RPMI7951 (cell line): ENCODE measurements around the gene NME2. TPM values are rescaled to one million over a fixed set of nuclear protein-coding genes. Genes with fewer than 3 reads are reported as not detected.
"Not testable (repeated sequence)": the region's sequence is repeated elsewhere in the genome, so short reads cannot be mapped to it uniquely, and the experiment has no call there.

Experiments
- DNase-seq: peaks from one replicate; pipeline ENCODE4 v3.0.0-alpha.2; 2012; ENCODE audit warnings: low read depth
- total RNA-seq: library from RNA; depleted of rRNA; stranded (reverse); fragments of >200 nt; shearing (Covaris generic); gene quantifications from 2 replicates; pipeline ENCODE4 v1.2.3, GENCODE V29; 2014; rRNA removed

The NME2 gene
- total RNA-seq = 449 and 657 TPM in 2 replicates

DNA sequence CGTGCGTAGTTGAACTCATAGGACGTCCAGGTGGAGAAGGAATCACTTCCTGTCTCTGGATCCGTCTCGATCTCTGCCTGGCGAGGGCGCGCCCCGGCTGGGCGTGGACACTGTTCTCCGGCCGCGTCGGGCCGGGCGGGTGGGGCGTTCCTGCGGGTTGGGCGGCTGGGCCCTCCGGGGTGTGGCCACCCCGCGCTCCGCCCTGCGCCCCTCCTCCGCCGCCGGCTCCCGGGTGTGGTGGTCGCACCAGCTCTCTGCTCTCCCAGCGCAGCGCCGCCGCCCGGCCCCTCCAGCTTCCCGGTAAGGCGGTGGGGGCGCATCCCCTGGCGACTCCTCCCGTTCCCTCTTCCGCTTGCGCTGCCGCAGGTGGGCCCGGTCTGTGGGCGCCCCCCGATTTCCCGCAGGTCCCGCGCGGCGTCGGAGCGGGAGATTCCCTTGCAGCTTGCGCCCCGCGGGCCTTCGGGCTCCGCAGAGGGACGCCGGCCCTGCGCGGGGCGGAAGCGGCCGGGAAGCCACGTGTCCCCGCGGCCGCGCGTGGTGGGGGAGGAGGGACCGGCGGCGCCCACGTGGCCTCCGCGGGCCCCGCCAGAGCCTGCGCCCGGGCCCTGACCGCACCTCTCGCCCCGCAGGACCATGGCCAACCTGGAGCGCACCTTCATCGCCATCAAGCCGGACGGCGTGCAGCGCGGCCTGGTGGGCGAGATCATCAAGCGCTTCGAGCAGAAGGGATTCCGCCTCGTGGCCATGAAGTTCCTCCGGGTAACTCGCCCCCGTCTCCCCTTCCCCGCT, at the start of gene NME2:
NME2 (plus strand) TSS at position 214 of the 789 bp plus-strand sequence; CDS start at position 634, 420 bp downstream.
- DNase-seq = peak; percentile 82

DNA sequence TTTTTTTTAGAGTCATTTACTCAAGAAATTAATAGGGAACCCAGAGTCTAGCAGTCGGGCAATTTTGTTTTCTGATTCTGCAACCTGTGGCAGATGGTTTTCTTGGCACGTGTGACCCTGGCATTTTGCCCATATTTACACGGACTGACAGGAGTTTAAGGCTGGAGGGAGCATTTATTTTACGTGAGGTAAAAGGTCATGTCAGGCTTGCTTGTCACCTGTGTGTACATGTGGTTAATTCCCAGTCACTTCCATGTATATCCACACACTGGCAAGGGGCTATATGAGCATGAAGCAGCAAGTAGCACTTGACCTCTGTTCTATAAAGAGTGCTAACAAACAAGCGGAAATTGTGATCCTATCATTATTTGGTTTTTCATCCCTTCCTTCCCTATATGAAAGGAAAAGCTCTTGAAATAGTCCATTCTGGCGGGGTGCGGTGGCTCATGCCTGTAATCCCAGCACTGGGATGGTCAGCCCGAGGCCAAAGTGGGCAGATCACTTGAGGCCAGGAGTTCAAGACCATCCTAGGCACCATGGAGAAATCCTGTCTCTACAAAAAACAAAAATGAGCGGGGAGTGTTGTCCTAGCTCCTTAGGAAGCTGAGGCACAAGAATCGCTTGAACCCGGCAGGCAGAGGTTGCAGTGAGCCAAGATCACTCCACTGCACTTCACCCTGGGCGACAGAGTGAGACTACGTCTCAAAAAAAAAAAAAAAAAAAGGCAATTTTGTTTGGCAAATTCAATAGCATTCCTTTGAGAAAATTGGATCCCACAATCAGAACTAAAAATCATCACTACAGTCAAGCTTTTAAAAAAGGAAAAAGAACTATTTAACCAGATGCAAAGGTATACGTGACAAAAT, 47.6 kb upstream of the NME2 start:
- no peak for DNase-seq

DNA sequence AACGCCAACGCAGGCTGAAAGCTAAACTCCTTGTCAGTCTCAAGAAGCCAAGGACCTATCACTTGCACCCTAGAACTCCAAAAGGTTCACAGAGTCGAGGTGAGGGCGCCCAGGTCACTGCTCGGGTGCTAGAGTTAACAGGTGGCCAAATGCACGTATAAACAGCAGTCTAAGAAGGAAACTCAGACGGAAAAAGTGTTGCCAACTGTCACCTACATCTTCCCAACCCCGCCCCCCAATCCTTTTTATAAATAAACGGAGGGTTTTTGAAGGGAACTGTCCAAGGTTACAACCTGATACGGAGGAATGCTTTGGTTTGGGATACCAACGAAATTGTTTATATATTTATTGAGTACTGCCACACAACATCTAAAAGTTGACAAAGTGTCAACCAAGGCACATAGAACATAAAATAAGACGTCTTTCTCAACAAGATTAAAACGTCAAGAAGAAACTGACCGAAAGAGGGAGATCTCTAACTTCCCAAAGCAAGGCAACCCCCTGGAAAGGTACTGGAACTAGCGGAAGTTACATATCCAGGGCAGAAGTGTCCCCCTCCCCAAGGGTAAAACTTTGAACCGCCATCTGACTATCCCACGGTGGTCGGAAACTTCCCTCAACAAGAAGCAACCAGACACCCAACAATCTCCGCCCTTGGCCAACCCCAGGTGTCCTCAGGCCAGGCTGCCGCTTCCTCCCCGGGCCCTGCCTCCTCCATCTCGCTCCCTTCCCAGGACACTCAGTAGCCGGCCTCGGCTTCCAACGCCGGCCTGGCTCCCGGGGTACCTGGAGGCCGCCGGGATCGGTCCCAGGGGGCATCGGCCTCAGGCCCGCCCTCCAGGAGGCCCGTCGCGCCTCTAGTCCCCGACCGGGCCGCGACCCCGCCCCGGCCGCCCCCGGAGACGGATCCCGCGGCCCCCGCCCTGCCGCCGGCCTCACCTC, 46.5 kb upstream of the NME2 start:
- DNase-seq = peak; percentile 42

DNA sequence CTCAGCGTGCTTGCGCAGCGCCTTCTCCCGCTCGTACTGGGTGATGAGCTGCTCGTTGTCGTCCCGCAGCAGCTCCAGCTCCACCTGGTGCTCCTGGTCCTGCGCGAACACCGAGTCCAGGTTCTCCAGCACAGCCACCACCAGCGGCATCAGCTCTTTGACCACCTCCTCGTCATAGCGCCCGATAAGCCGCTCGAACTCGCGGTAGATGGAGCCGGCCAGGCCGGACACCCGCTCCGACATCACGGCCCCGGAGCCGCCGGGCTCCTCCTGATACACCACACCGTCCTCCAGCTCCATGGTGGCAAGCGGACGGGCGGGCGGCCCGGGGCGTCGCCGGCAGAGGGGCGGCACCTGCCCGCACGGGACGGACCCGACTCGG, 45.9 kb upstream of the NME2 start:
- no peak for DNase-seq

DNA sequence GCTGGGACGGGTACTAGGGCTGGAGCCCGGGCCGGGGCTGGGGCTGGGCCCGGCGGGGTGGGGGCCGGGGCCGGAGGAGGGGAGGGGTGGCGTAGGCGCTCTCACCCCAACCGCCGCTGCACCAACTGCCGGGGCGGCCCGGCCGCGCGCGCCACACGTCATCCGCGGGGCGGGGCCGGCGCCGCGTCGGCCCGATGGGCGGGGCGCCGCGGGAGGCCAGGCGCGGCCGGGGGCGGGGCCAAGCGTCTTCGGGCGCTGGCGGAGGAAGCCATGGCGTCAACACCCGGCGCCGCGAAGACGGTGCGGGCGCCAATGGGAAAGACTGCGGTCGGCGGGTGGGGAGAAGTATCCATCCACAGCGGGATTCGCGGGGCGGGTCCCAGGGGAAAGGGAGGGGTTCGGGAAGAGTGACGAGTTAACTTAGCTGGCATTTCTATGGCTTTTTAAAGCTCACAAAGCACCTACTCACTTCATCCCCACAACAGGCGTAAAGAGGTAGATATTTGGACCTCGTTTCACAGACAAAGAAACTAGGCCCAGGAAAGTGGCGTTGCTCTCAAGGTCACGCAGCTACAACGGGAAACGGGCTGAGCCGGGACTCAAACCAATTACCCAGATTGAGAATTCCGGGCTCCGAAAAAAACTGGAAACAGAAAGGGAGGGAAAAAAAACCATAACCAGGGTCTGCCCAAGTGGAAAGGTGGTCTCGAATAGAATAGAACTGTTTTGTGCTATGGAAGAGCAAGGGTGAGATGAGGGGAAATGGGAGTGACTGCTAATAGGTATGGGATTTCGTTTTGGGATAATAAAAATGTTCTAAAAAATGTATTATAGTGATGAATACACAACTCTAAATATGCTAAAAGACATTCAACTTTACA, 45.2 kb upstream of the NME2 start, which contains the start of gene SPAG9:
SPAG9 (minus strand) TSS at position 130 of the 881 bp plus-strand sequence. CDS start 212 bp downstream, outside the sequence.
- DNase-seq = peak; percentile 93

DNA sequence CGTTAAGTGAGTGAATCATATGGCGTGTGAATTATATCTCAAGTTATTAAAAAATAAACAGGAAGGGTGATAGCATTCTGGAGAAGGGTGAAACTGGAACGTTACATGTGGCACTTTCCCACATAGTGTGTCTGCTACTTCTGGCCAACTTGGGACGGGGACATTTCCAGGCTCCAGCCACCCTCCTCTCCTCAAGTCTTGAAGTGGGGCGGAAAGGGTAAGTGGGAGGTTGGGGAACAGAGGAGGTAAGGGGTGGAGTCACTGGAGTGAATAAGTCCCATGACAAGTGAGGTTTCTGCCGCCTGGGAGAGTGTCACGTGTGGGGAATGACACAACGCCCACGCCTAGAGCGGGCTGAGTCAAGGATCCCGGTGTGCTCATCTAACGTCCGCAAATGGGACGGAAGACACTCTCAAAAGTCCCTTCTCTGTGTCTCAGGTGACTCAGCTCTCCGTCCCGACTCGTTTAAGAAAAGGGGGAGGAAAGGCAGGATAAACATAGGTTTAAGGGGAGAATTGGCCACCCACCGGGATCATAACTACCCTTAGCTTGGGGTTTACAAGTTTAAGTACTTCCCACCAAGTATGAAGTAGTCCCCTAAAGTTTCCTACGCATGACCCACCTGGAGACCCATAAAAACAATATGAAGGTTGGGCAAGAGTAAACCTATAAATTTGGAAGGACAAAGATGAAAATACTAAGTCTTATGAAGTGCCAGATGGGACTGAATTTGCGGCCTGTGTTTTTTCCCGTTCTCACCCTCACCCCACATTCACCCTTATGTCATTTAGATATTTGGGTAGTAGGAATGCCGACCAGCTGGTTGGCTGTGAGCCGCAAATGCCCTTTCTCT, 44.4 kb upstream of the NME2 start:
- peak; percentile 92 for DNase-seq

DNA sequence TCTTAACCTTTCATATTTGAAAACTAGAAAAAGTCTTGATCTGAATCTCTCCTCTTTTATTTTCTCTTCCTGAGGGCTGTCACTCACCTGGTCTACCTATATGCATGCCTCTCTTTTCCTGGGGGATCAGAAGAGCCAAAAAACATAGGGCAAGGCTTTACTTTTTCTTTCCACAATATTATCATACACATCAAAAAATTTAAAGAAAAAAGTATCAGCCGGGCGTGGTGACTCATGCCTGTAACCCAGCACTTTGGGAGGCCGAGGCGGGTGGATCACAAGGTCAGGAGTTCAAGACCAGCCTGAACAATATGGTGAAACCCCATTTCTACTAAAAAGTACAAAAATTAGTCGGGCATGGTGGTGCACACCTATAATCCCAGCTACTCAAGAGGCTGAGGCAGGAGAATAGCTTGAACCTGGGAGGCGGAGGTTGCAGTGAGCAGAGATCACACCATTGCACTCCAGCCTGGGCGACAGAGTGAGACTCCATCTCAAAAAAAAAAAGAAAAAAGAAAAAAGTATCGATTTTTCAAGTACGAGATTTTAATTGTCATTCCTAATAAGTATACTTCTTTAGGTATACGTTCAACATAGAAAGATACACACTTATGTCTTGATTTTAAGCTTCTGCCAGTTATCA, 43.6 kb upstream of the NME2 start:
- DNase-seq = not testable (repeated sequence)

DNA sequence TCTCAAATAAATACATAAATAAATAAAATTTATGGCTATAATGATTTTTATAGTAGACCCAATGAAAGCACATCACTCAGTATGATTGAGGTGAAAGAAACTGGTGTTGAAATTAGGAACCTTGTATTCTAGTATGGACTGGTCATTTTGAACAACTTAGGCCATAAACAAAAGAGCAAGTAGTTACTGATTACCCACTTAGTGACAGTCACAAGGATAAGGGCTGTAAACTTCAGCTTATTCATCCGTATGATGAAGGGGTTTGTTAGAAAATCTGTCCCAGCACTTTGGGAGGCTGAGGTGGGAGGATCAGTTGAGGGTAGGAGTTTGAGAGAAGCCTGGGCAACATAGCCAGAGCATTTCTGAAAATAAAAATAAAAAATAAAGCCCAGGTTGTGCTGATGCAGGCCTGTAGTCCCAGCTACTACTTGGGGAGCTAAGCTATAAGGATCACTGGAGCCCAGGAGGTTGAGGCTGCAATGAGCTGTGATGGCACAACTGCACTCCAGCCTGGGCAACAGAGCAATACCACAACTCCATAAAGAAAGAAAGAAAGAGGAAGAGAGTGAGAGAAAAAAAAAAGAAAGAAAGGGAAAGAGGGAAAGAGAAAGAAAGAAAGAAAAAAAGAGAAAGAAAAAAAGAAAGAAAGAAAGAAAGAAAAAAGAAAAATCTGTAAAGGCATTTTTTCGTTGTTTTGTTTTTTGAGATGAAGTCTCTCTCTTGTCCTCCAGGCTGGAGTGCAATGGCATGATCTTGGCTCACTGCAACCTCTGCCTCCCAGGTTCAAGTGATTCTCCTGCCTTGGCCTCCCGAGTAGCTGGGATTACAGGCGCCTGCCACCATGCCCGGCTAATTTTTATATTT, 41.3 kb upstream of the NME2 start:
- no peak for DNase-seq

DNA sequence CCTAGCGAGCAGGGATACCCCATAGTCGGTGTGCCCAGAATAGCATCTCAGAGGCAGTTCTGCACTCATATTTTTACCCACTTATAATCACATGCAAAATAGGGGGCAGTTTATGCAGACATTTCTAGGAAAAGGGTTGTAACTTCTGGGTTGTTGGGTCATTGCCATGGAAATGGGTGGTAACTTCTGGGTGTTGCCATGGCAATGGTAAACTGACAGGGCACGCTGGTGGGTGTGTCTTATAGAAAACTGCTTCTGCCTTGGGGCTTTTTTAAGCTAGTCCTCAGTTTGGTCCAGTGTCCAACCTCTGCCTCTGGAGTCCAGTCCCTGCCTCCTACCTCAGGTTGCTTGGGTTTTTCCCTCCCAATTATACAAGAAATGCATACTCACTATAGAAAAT, 38.1 kb upstream of the NME2 start:
- peak; percentile 36 for DNase-seq

DNA sequence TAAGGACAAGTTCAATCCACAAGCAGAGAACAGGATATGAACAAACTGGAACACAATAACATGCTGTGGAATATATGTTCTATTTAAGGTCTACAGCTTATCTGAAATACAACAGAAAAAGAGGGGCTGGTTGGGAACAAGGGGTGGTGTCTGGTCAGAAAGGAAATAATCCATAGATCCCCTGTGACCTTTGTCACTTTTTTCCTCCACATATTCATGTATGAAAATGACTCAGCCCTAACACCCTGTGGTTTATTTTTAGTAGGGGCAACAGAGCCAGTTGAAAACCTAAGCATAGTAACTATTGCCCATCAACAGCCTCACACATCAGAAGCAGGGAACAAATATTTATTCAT, 33.3 kb upstream of the NME2 start:
- no peak for DNase-seq

DNA sequence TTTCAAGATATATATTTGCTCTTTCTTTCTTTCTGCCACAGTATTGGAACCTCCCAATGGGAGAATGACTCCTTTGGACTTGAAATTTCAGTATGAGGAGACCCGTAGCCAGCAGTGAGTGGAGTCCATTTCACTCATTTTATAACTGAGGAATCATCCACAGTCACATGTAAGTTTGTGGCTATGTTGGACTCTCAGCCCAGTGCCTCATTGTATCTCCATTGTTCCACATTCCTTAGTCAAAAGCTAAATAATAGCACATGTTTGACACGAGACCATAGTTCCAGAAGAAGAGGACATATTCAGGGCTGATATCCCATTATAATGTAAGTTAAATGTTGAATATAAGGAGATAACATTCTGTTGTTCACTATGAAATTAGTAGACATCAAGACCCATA, 32.8 kb upstream of the NME2 start:
- DNase-seq = no peak

DNA sequence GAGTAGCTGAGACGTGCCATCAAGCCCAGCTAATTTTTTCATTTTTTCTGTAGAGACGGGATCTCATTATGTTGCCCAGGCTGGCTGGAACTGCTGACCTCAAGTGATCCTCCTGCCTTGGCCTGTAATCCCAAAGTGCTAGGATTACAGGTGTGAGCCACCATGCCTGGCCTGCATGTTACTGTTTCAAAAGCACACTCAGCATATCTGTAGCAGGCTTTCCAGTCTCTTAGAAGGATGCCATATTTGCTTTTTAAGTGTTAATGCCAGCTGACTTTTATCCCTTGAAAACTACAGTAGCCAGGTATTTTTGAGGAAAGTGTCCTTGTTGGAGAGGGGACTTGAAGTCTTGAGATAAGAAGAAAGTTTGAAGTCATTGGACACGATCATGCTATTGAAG, 30.3 kb upstream of the NME2 start:
- no peak for DNase-seq

DNA sequence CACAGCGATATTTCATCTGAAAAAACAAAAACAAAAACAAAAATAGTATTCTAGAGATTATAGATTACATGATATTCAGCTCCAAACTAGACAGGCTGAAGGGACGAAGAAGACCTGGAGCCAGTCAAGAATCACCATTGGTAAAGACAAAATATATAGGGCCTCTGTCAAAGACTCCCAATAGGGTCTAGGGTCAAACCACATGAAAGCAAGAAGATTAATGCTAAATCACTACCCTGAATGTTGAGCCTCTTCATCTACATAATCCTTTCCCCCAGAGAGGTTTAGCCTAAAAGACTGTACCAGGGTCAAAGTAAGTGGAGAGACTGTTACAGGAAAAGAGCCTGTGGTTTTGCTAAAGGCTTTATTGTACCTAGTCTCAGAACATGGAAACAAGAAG, 23.6 kb upstream of the NME2 start:
- no peak for DNase-seq

DNA sequence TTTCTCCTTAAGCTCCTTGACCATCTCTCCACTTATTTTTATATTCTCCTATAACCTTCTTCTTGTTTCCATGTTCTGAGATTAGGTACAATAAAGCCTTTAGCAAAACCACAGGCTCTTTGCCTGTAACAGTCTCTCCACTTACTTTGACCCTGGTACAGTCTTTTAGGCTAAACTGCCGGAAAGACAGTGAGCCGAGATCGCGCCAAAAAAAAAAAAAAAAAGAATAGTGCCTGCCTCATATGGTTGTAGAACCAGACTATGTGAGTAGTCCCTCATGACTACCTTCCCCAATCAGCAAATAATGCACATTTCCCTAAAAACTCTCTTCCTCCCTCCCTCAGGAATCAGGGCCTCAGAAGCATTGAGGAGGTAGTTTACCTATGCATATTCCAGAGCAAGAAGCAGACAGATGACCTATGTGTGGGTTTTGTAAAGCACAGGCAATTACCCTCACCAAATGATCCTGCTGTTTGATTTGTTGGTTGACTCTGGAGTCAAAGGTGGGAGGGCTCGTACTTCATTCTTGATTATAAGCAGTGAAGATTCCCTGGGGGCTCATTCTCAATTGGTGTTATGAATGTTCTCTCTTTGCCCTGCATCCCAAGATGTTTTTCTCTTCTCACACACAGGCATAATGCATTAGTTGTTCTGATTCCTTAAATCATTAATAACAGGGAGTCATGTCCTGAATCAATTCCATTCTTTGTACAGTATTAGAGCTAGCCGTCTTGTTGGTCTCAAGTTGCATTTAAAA, 21.8 kb upstream of the NME2 start:
- no peak for DNase-seq

DNA sequence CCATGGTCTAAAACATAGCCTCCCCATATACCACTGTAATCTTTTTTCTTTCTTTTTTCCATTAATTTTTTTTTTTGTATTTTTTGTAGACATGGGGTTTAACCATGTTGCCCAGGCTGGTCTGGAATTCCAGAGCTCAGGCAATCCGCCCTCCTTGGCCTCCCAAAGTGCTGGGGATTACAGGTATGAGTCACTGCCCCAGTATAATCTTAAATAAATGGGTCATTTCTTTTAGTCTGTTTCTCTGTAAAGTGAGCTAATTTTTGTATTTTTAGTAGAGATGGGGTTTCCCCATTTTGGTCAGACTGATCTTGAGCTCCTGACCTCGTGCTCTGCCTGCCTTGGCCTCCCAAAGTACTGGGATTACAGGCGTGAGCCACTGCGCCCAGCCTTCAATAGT, 18.6 kb upstream of the NME2 start:
- DNase-seq = peak; percentile 20

DNA sequence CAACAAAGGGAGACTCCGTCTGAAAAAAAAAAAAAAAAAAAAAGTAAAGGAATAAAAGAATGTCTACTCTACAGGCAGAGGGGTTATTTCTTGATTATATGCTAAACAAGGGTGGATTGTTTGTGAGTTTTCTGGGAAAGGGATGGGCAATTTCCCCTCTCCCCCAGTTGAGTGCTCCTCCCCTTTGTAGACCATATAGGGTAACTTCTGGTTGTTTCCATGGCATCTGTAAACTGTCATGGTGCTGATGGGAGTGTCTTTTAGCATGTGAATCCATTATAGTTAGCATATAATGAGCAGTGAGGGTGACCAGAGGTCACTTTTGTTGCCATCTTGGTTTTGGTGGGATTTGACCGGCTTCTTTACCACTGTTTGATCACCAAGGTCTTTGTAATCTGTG, 17.0 kb upstream of the NME2 start:
- no peak for DNase-seq

DNA sequence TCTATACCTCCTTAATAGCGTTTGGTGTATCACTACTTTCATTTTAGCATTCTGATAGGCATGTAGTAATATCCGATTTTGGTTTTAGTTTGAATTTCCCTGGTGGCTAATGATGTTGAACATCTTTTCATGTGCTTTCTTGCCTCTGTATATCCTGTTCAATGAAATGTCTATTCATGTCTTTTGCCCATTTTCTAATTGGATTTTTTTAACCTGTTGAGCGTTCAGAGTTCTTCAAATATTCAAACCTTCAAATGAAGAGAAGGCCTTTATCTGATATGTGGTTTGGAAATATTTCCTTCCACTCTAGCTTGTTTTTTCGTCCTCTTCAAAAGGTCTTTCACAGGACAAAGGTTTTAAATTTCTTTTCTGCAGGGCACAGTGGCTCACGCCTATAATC, 15.3 kb upstream of the NME2 start:
- no peak for DNase-seq
